ENCODE measurements around the gene SIRPG.

GRCh38 chr20:1667502-1668085, 10.0 kb upstream of the SIRPG start:
- TF ChIP-seq CTCF (IDR thresholded peaks at IDR 0.05) (no peak), RAD21 (IDR thresholded peaks at IDR 0.05; ENCODE audit: low read length) (no peak), IRF3 (IDR thresholded peaks at IDR 0.05; ENCODE audit: low read depth, low read length) (no peak), TAF1 (IDR thresholded peaks at IDR 0.05; ENCODE audit: borderline replicate concordance, low read depth, low read length) (no peak)
